Mammary epithelial cell (primary cell): Measurements from ENCODE around the gene BUD31.
"Not testable (repeated sequence)": the region's sequence is repeated elsewhere in the genome, so short reads cannot be mapped to it uniquely, and the experiment has no call there.

Experiments
- CTCF ChIP-seq, 2 donors: IDR thresholded peaks in 1 of 2; conservative IDR thresholded peaks in 1 of 2; 2 replicates each; pipeline ENCODE4 v1.5.1; 2011 to 2012; ENCODE audit warnings: inconsistent platforms in 2 of 2, low read length in 2 of 2, mild to moderate bottlenecking in 2 of 2, control low read depth in 1 of 2, low read depth in 1 of 2; ENCODE audit not compliant: insufficient read depth in 1 of 2; ENCODE audit errors: extremely low read depth in 1 of 2
- EZH2 ChIP-seq: IDR thresholded peaks from 2 replicates; pipeline ENCODE4 v1.6.1; 2012; ENCODE audit warnings: low read length, inconsistent platforms, borderline replicate concordance

- not testable (repeated sequence) for TF ChIP-seq CTCF (conservative IDR thresholded peaks at IDR 0.05 in 1 of 2, IDR thresholded peaks at IDR 0.05 in 1 of 2; ENCODE audit: extremely low read depth in 1 of 2, insufficient read depth in 1 of 2, low read depth in 1 of 2, low read length in 2 of 2); EZH2
Observed at GRCh38 chr7:99379693-99380031, 29.1 kb upstream of the BUD31 start.
